Smooth muscle cell (in vitro differentiated cells): Measurements from ENCODE around the gene BAIAP2. TPM values are rescaled to one million over a fixed set of nuclear protein-coding genes. Genes with fewer than 3 reads are reported as not detected.

Experiments
- DNase-seq: peaks from one replicate; lab custom pipeline; 2025; ENCODE audit not compliant: unreplicated experiment; lab: John Stamatoyannopoulos, UW
- H2AFZ ChIP-seq: fragments of 200-600 bp; sonication (generic); 2 replicates; pipeline ENCODE4 v1.6.0; 2016; ENCODE audit warnings: antibody characterized with exemption, low read depth, mild to moderate bottlenecking
- H3F3A ChIP-seq: fragments of 200-600 bp; sonication (generic); 2 replicates; pipeline ENCODE4 v1.6.0; 2017; ENCODE audit warnings: antibody characterized with exemption, low read depth
- H3K27ac ChIP-seq: fragments of 200-600 bp; sonication (generic); 2 replicates; pipeline ENCODE4 v1.5.1; 2016; ENCODE audit warnings: low read depth, mild to moderate bottlenecking
- H3K27me3 ChIP-seq: fragments of 200-600 bp; sonication (generic); 2 replicates; pipeline ENCODE4 v1.6.1; 2016; ENCODE audit warnings: low read depth, mild to moderate bottlenecking
- H3K36me3 ChIP-seq: fragments of 200-600 bp; sonication (generic); 2 replicates; pipeline ENCODE4 v1.5.1; 2016; ENCODE audit warnings: low read depth
- H3K4me1 ChIP-seq: fragments of 200-600 bp; sonication (generic); 2 replicates; pipeline ENCODE4 v1.5.1; 2016; ENCODE audit warnings: low read depth
- H3K4me2 ChIP-seq: fragments of 200-600 bp; sonication (generic); 2 replicates; pipeline ENCODE4 v1.6.0; 2016; ENCODE audit warnings: mild to moderate bottlenecking
- H3K4me3 ChIP-seq: fragments of 200-600 bp; sonication (generic); 2 replicates; pipeline ENCODE4 v1.5.1; 2016; ENCODE audit warnings: mild to moderate bottlenecking
- H3K79me2 ChIP-seq: fragments of 200-600 bp; sonication (generic); 2 replicates; pipeline ENCODE4 v1.6.0; 2016; ENCODE audit warnings: low read depth, mild to moderate bottlenecking
- H3K9ac ChIP-seq: fragments of 200-600 bp; sonication (generic); 2 replicates; pipeline ENCODE4 v1.6.0; 2016; ENCODE audit warnings: low read depth
- H3K9me3 ChIP-seq: fragments of 200-600 bp; sonication (generic); replicated peaks from 2 replicates; pipeline ENCODE4 v1.5.1; 2016; ENCODE audit warnings: low read depth
- H4K20me1 ChIP-seq: fragments of 200-600 bp; sonication (generic); 2 replicates; pipeline ENCODE4 v1.6.0; 2016; ENCODE audit warnings: low read depth
- CTCF ChIP-seq: fragments of 200-600 bp; sonication (generic); IDR thresholded peaks from 2 replicates; pipeline ENCODE4 v1.5.1; 2017; ENCODE audit warnings: borderline replicate concordance, mild to moderate bottlenecking, antibody characterized with exemption; ENCODE audit not compliant: insufficient read depth, poor library complexity, severe bottlenecking
- WGBS: methylation state at CpG from one replicate; pipeline ENCODE4 v1.1.7; 2016; ENCODE audit warnings: low lambda C conversion rate; 5-methylcytosine and 5-hydroxymethylcytosine counted together
- polyA plus RNA-seq: library from polyadenylated mRNA; unstranded; fragments of >200 nt; fragmentation: Nextera tagmentation; extraction: Ambion mirVana; gene quantifications from 2 replicates; pipeline ENCODE4 v1.2.1, GENCODE V29; 2016
- total RNA-seq: library from RNA; depleted of rRNA; stranded (reverse); fragments of >200 nt; gene quantifications from 2 replicates; pipeline ENCODE4 v1.2.3, GENCODE V29; 2014

BAIAP2 gene
- total and polyA plus RNA-seq, 2 experiments from 2014 or later: 26.6 to 41.9 TPM

GRCh38 chr17:81154961-81155360, 120.0 kb downstream of the BAIAP2 start:
- Histone ChIP-seq H3K79me2 (no peaks in the 10 kb centered on the region), H3K4me1 (no peaks in the 10 kb centered on the region), H3K27ac (no peak overlapping the region), H4K20me1 (no peaks in the 10 kb centered on the region), H2AFZ (no peak overlapping the region), H3K36me3 (no peaks in the 10 kb centered on the region), H3F3A (no peaks in the 10 kb centered on the region), H3K27me3 (no peaks in the 10 kb centered on the region), H3K4me3 (no peak overlapping the region), H3K9ac (no peak overlapping the region), H3K4me2 (no peak overlapping the region), H3K9me3 (no peaks in the 10 kb centered on the region)
- TF ChIP-seq CTCF: no peak
- no peak for DNase-seq
- 95% methylated on average over 18 of the region's 18 CpGs for WGBS

- WGBS: 94% methylated on average over 38 of the region's 38 CpGs
- Histone ChIP-seq H4K20me1 (no peaks in the 10 kb centered on the region), H3K4me3 (no peak overlapping the region), H3K4me2 (no peak overlapping the region), H3K9me3 (no peaks in the 10 kb centered on the region), H3K79me2 (no peaks in the 10 kb centered on the region), H3K27ac (no peak overlapping the region), H3F3A (no peaks in the 10 kb centered on the region), H2AFZ (no peak overlapping the region), H3K36me3 (no peaks in the 10 kb centered on the region), H3K27me3 (no peaks in the 10 kb centered on the region), H3K4me1 (no peaks in the 10 kb centered on the region), H3K9ac (no peak overlapping the region)
- TF ChIP-seq CTCF: no peak
- DNase-seq: no peak
Observed at GRCh38 chr17:81156866-81157805, 122.2 kb downstream of the BAIAP2 start.

GRCh38 chr17:81157848-81158687, 123.1 kb downstream of the BAIAP2 start:
- H3F3A ChIP-seq: no peaks in the 10 kb centered on the region
- no peaks in the 10 kb centered on the region for H3K36me3 ChIP-seq
- no peaks in the 10 kb centered on the region for H4K20me1 ChIP-seq
- no peak overlapping the region for H3K27ac ChIP-seq
- H3K9ac ChIP-seq: no peak overlapping the region
- no peaks in the 10 kb centered on the region for H3K9me3 ChIP-seq
- H3K4me3 ChIP-seq: no peak overlapping the region
- H2AFZ ChIP-seq: no peak overlapping the region
- H3K4me2 ChIP-seq: no peak overlapping the region
- H3K4me1 ChIP-seq: no peaks in the 10 kb centered on the region
- WGBS: 93% methylated on average over 39 of the region's 39 CpGs
- TF ChIP-seq CTCF: no peak
- no peaks in the 10 kb centered on the region for H3K27me3 ChIP-seq
- no peak for DNase-seq
- H3K79me2 ChIP-seq: no peaks in the 10 kb centered on the region
